Parathyroid adenoma (tissue), 2 donors: ENCODE data around the gene SMG1.
A peak's percentile ranks its signal among the peaks of the same experiment; 100 is the strongest.
"Not testable (repeated sequence)": the region's sequence is repeated elsewhere in the genome, so short reads cannot be mapped to it uniquely, and the experiment has no call there.

ENCODE experiments used
- H2AFZ ChIP-seq: fragments of 300-600 bp; sonication (generic); one replicate; pipeline ENCODE4 v1.7.0; 2017; ENCODE audit warnings: antibody characterized with exemption, mild to moderate bottlenecking
- H3K27ac ChIP-seq: fragments of 300-600 bp; sonication (generic); one replicate; pipeline ENCODE4 v1.7.0; 2017
- H3K27me3 ChIP-seq: fragments of 300-600 bp; sonication (generic); one replicate; pipeline ENCODE4 v1.7.0; 2017; ENCODE audit warnings: low read length; ENCODE audit not compliant: control insufficient read depth, insufficient read depth
- H3K36me3 ChIP-seq: fragments of 300-600 bp; sonication (generic); one replicate; pipeline ENCODE4 v1.7.0; 2017; ENCODE audit warnings: low read length; ENCODE audit not compliant: control insufficient read depth, insufficient read depth
- H3K4me1 ChIP-seq: fragments of 300-600 bp; sonication (generic); one replicate; pipeline ENCODE4 v1.7.0; 2017; ENCODE audit warnings: control low read depth
- H3K4me2 ChIP-seq: fragments of 300-600 bp; sonication (generic); one replicate; pipeline ENCODE4 v1.7.0; 2017; ENCODE audit warnings: low read length
- H3K4me3 ChIP-seq: fragments of 300-600 bp; sonication (generic); one replicate; pipeline ENCODE4 v1.7.0; 2017; ENCODE audit warnings: low read depth, low read length
- H3K79me2 ChIP-seq: fragments of 300-600 bp; sonication (generic); one replicate; pipeline ENCODE4 v1.7.0; 2017; ENCODE audit warnings: control low read depth
- H3K9ac ChIP-seq: fragments of 300-600 bp; sonication (generic); one replicate; pipeline ENCODE4 v1.7.0; 2017; ENCODE audit warnings: mild to moderate bottlenecking
- H3K9me3 ChIP-seq: fragments of 300-600 bp; sonication (generic); one replicate; pipeline ENCODE4 v1.7.0; 2017; ENCODE audit warnings: low read length; ENCODE audit not compliant: control insufficient read depth
- CTCF ChIP-seq: fragments of 300-600 bp; sonication (generic); IDR thresholded peaks from one replicate; pipeline ENCODE4 v1.7.0; 2017; ENCODE audit warnings: antibody characterized with exemption, mild to moderate bottlenecking
- donor health status: primary hyperparathyroidism.

Gene SMG1

GRCh38 chr16:18965555-18965954 lies 39.3 kb upstream of the SMG1 start:
- no peak overlapping the region for H3K27ac ChIP-seq
- no peak overlapping the region for H3K9ac ChIP-seq
- no peaks in the 10 kb centered on the region for H3K79me2 ChIP-seq
- no peaks in the 10 kb centered on the region for H3K27me3 ChIP-seq
- H2AFZ ChIP-seq, result no peak overlapping the region
- TF ChIP-seq CTCF, result no peak
- no peak overlapping the region for H3K4me2 ChIP-seq
- H3K9me3 ChIP-seq, result no peaks in the 10 kb centered on the region
- H3K4me1 ChIP-seq, result no peaks in the 10 kb centered on the region
- no peak overlapping the region for H3K4me3 ChIP-seq
- no peaks in the 10 kb centered on the region for H3K36me3 ChIP-seq

DNA sequence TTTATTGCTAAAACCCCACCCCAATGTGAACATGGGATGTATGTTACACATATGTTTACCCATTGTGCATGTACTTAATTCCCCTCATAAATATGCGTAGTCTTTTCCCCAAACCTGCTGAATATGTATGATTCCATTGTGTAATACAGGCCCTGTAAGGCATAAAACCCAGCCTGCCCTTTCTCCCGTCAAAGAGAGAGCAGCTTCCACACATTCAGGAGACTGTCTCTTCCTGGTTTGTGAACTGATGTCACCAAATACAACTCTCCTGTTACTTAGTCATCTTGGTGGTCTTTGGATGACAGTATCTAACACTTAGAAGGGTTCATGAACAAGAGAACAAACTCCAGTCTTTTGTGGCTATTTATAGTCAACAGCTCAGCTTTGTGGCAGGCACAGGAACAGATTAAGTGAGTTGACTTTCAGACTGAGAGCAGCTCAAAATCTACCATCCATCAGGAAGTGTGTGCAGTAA lies 32.9 kb upstream of the SMG1 start:
- no peaks in the 10 kb centered on the region for H3K9me3 ChIP-seq
- no peaks in the 10 kb centered on the region for H3K36me3 ChIP-seq
- TF ChIP-seq CTCF, result no peak
- H3K4me1 ChIP-seq, result peaks cover 3% of the 10 kb centered on the region
- no peak overlapping the region for H3K9ac ChIP-seq
- H3K79me2 ChIP-seq, result no peaks in the 10 kb centered on the region
- no peak overlapping the region for H3K4me2 ChIP-seq
- no peak overlapping the region for H3K27ac ChIP-seq
- no peak overlapping the region for H3K4me3 ChIP-seq
- H2AFZ ChIP-seq, result peak overlapping the region; percentile 6
- no peaks in the 10 kb centered on the region for H3K27me3 ChIP-seq

GRCh38 chr16:18958621-18959029 lies 32.4 kb upstream of the SMG1 start:
- no peaks in the 10 kb centered on the region for H3K27me3 ChIP-seq
- H3K9ac ChIP-seq, result no peak overlapping the region
- peaks cover 3% of the 10 kb centered on the region for H3K4me1 ChIP-seq
- no peaks in the 10 kb centered on the region for H3K9me3 ChIP-seq
- H3K79me2 ChIP-seq, result no peaks in the 10 kb centered on the region
- no peak for TF ChIP-seq CTCF
- no peak overlapping the region for H3K4me2 ChIP-seq
- H2AFZ ChIP-seq, result no peak overlapping the region
- no peak overlapping the region for H3K4me3 ChIP-seq
- H3K36me3 ChIP-seq, result no peaks in the 10 kb centered on the region
- no peak overlapping the region for H3K27ac ChIP-seq

DNA sequence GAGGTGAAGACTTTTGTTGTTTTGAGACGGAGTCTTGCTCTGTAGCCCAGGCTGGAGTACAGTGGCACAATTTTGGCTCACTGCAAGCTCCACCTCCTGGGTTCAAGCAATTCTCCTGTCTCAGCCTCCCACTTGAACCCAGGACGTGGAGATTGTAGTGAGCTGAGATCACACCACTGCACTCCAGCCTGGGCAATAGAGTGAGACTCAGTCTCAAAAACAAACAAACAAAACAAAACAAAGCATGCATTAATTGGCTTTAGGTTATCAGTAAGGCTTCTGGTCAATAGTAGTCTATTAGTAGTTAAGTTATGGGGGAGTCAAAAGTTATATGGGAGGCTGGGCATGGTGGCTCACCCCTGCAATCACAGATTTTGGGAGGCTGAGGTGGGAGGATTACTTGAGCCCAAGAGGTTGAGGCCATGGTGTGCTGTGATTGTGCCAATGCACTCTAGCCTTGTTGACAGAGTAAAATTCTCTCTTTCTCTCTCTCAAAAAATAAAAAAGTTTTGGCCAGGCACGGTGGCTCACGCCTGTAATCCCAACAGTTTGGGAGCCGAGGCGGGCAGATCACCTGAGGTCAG lies 30.5 kb upstream of the SMG1 start:
- peak overlapping the region; percentile 92 for H2AFZ ChIP-seq
- not testable (repeated sequence) for H3K79me2 ChIP-seq, H3K4me2 ChIP-seq, H3K27me3 ChIP-seq, H3K4me1 ChIP-seq, H3K4me3 ChIP-seq, H3K9ac ChIP-seq, H3K36me3 ChIP-seq, H3K27ac ChIP-seq, H3K9me3 ChIP-seq

- not testable (repeated sequence) for H3K27ac ChIP-seq, H3K36me3 ChIP-seq, H3K9me3 ChIP-seq, H3K4me2 ChIP-seq, H3K4me1 ChIP-seq, H3K79me2 ChIP-seq, H3K4me3 ChIP-seq, H3K27me3 ChIP-seq, H3K9ac ChIP-seq
- peak overlapping the region; percentile 92 for H2AFZ ChIP-seq
Measured at GRCh38 chr16:18955874-18956580, 29.8 kb upstream of the SMG1 start.
